ENCODE data around the gene RPS6KC1. TPM values are rescaled to one million over a fixed set of nuclear protein-coding genes. Genes with fewer than 3 reads are reported as not detected.
"Not testable (repeated sequence)": the region's sequence is repeated elsewhere in the genome, so short reads cannot be mapped to it uniquely, and the experiment has no call there.

The RPS6KC1 gene
- total RNA-seq, 1 donor from 2014 or later, result 14.9 TPM

DNA sequence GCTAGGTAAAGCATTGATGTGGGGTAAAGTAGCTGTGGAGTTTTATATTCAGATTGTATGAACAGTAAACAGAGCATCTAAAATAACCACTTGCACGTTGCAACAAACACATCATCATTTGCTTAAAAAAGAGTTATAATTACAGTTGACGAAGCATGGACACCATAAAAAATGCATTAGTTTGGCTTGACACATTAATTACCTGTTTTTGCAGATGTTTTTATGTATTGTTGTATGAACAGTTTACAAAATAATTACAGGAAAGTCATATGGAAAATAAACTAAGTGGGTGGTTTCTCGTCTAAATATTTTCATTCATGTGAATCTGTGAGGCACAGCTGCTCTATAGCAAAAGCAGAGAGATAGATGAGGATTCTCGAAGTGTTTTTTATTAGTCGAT lies 108.3 kb downstream of the RPS6KC1 start:
- no peaks in the 10 kb centered on the region for H3K27me3 ChIP-seq (ENCODE audit: control insufficient read depth, insufficient read depth, low read length)
- no peaks in the 10 kb centered on the region for H3K36me3 ChIP-seq (ENCODE audit: control insufficient read depth, insufficient read depth, low read length)
- TF ChIP-seq, protein P1, sequence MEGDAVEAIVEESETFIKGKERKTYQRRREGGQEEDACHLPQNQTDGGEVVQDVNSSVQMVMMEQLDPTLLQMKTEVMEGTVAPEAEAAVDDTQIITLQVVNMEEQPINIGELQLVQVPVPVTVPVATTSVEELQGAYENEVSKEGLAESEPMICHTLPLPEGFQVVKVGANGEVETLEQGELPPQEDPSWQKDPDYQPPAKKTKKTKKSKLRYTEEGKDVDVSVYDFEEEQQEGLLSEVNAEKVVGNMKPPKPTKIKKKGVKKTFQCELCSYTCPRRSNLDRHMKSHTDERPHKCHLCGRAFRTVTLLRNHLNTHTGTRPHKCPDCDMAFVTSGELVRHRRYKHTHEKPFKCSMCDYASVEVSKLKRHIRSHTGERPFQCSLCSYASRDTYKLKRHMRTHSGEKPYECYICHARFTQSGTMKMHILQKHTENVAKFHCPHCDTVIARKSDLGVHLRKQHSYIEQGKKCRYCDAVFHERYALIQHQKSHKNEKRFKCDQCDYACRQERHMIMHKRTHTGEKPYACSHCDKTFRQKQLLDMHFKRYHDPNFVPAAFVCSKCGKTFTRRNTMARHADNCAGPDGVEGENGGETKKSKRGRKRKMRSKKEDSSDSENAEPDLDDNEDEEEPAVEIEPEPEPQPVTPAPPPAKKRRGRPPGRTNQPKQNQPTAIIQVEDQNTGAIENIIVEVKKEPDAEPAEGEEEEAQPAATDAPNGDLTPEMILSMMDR (IDR thresholded peaks at IDR 0.05; ENCODE audit: insufficient read depth, low read length, poor library complexity, severe bottlenecking), result no peak
- no peak overlapping the region for H3K4me3 ChIP-seq (ENCODE audit: low read depth, low read length)
- DNase-seq (ENCODE audit: low read depth), result no peak

DNA sequence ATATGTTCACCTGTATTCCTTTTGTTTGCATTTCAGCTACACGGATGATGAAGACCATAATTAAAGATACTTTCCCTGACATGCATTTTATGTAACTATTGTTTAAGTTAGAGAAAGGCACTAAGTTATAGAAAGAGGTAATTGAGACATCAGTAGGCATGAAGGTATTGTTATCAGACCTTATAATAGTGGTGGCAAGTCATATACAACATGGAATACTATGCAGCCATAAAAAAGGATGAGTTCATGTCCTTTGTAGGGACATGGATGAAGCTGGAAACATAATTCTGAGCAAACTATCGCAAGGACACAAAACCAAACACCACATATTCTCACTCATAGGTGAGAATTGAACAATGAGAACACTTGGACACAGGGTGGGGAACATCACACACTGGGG lies 109.4 kb downstream of the RPS6KC1 start:
- not testable (repeated sequence) for H3K27me3 ChIP-seq (ENCODE audit: control insufficient read depth, insufficient read depth, low read length); H3K4me3 ChIP-seq (ENCODE audit: low read depth, low read length); DNase-seq (ENCODE audit: low read depth); H3K36me3 ChIP-seq (ENCODE audit: control insufficient read depth, insufficient read depth, low read length)

DNA sequence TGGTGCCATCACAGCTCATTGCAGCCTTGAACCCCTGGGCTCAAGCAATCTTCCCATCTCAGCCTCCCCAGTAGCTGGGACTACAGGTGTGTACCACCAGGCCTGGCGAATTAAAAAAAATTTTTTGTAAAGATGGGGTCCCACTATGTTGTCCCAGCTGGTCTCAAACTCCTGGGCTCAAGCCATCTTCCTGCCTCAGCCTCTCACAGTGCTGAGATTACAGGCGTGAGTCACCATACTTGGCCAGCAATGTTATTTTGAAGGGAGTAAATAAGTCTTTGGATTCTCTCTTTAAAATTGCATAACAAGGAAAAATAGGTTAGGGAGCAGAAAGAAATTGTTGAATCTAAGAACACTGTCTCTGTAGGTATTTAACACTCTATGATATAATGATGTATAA lies 111.3 kb downstream of the RPS6KC1 start:
- H3K4me3 ChIP-seq (ENCODE audit: low read depth, low read length), result no peak overlapping the region
- H3K27me3 ChIP-seq (ENCODE audit: control insufficient read depth, insufficient read depth, low read length), result no peaks in the 10 kb centered on the region
- TF ChIP-seq, protein P1 (IDR thresholded peaks at IDR 0.05; ENCODE audit: insufficient read depth, low read length, poor library complexity, severe bottlenecking), result no peak
- no peak for DNase-seq (ENCODE audit: low read depth)
- no peaks in the 10 kb centered on the region for H3K36me3 ChIP-seq (ENCODE audit: control insufficient read depth, insufficient read depth, low read length)

DNA sequence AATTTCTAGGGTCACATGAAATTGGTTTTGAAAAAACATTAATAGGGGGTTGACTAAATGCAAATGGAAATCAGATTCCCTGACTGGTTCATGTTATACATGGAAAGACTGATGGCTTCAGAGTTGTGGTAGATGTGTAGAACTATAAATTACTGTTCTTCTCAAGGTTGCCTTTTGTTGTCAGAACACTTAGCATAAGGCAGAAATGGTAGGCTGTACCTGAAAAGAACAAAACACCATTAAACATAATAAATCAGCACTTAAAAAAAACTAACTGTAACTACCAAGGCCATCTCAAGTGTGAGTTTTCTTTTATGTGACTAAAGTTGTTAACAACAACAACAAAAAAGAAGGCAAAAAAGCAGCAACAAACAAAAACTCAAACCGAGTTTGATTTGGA lies 111.8 kb downstream of the RPS6KC1 start:
- Histone ChIP-seq H3K4me3 (ENCODE audit: low read depth, low read length) (no peak overlapping the region), H3K36me3 (ENCODE audit: control insufficient read depth, insufficient read depth, low read length) (no peaks in the 10 kb centered on the region), H3K27me3 (ENCODE audit: control insufficient read depth, insufficient read depth, low read length) (no peaks in the 10 kb centered on the region)
- DNase-seq (ENCODE audit: low read depth), result no peak
- TF ChIP-seq, protein P1 (IDR thresholded peaks at IDR 0.05; ENCODE audit: insufficient read depth, low read length, poor library complexity, severe bottlenecking), result no peak

DNA sequence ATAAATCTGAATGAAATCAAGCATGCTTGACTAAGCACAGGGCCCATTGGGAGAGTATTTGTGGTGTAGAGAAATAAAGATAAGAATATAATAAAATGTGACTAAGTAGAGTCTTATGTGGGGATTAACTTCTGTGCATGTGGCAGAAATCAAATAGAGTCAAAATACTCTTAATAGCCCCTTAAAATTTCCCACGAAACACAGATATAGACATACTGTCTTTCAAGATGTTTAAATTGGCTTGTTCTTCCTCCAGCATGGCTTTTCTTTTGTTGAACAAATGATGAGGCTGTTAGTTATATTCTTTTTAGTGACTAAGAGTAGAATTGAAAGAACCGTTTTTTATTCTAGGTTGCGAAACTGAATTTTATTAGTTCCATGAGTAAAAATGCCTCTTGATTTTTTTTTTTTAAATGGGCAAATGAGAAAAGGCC lies 112.3 kb downstream of the RPS6KC1 start:
- H3K27me3 ChIP-seq (ENCODE audit: control insufficient read depth, insufficient read depth, low read length), result no peaks in the 10 kb centered on the region
- DNase-seq (ENCODE audit: low read depth), result no peak

DNA sequence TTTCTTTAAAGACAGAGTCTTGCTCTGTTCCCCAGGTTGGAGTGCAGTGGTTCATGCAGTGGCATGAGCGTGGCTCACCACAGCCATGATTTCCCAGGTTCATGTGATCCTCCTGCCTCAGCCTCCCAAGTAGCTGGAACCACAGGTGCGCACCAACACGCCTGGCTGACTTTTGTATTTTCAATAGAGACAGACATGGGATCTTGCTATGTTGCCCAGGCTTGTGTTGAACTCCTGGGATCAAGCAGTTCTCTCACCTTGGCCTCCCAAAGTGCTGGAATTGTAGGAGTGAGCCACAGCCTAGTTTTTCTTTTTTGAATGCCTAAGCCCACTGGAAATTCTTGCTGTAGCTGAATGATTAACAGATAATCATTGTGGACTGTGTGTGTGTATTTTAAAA lies 113.5 kb downstream of the RPS6KC1 start:
- Histone ChIP-seq H3K4me3 (ENCODE audit: low read depth, low read length) (no peak overlapping the region), H3K36me3 (ENCODE audit: control insufficient read depth, insufficient read depth, low read length) (no peaks in the 10 kb centered on the region), H3K27me3 (ENCODE audit: control insufficient read depth, insufficient read depth, low read length) (no peaks in the 10 kb centered on the region)
- no peak for DNase-seq (ENCODE audit: low read depth)
- TF ChIP-seq, protein P1 (IDR thresholded peaks at IDR 0.05; ENCODE audit: insufficient read depth, low read length, poor library complexity, severe bottlenecking), result no peak

More for the DNA sequence above, 112.3 kb downstream of the RPS6KC1 start:
- TF ChIP-seq, protein P1 (IDR thresholded peaks at IDR 0.05; ENCODE audit: insufficient read depth, low read length, poor library complexity, severe bottlenecking), result no peak
- Histone ChIP-seq H3K36me3 (ENCODE audit: control insufficient read depth, insufficient read depth, low read length) (no peaks in the 10 kb centered on the region), H3K4me3 (ENCODE audit: low read depth, low read length) (no peak overlapping the region)

Measured in kidney epithelial cell (primary cell).